NK-92 (cell line): ENCODE measurements around the gene PLAGL1.

Experiments used
- DNase-seq: peaks from one replicate; lab custom pipeline; 2025; ENCODE audit not compliant: unreplicated experiment; lab: John Stamatoyannopoulos, UW

PLAGL1 gene

DNA sequence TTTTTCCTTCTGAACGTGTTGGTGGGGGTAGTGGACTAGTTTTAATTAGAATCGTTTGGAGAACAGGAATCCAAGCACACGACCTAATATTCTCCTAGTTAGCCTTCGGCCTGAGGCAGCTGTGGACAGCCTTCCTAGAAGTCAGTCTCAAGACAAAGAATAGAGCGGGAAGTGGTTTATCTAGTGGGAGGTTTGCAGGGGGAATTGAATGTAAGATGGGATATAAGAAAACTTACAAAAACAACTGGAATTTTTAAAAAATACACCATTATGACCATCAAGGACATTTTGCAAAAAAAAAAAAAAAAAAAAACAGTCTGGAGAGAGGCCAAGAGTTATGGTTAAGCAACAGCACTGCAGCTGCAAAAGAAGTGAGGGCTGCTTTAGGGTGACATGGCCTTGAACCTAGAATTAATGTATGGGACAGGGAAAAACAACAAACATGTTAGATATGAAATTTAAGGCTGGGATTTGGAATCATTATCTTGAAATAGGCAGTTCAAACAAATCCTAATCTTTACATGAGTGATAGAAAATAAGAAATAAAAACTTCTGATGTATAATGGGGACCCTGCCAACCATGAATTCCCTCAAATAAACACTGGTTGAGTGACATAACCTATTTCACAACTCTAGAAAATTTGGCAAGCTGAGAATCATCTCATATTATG lies 40.2 kb downstream of the PLAGL1 start:
- DNase-seq = no peak

DNA sequence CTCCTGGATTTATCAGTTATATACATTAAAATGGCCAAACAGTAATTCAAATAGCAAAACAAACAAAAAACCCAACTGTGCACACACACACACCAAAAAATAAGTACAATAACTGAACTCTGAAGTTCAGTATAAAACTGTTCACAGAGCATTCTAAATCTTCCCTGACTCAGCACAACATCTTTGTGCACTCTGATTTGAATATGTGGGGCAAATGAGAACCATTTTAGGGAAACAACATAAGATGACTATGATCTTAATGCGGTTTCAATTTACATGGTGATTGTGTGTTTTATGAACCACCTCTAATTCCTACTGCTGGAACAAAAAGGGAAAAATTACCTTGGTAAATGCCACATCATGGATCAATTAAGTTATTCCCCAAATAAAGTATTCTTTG lies 41.7 kb downstream of the PLAGL1 start:
- DNase-seq = no peak

DNA sequence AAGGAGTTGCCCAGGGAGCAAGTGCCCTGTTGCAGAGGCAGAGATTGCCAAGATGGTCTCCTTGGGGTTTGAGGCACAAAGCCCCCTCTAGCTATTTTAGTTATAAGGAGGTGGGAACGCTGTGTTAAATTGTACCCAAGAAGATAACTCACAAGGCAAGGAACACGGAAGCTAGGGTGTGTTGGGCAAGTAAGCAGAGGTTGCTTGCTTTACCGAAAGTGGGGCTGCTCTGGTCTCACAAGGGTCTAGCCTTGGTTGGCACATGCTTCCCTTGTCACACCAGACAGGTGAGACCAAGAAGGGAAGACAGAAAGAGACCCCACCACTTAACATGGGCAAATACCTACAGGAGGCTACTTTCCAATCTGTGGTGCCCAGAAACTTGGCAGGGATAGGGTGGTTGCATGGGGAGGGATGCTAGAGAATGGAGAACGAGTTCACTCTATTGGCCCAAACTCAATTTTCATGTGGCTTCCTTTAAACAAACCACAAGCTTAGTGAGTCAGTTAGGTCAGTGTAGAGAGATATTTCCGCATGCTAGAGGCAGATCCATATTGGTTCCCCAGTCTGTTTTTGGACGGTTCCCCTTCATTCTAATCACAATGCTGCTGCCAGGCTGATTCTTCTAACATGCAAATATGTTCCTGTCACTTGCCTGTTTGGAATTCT lies 42.4 kb downstream of the PLAGL1 start:
- no peak for DNase-seq

DNA sequence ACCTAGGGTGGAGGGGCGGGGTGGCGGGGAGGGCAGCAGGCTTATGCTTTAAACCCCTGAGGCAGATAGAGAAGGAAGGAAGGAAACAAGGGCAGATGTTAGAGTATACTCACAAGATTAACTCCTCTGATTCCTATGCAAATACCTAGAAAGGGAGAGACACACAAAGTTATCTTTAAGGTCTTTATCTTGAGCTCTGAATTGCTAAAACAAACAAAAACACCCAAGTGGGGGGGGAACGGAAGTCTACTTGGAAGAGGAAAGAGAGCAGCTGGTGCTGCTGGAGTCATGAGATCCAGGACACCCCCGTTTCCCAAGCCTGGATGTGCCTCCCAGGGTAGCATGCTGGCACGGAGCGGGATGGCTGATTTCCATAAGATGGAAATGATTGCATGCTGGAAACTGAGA lies 43.4 kb downstream of the PLAGL1 start:
- no peak for DNase-seq

DNA sequence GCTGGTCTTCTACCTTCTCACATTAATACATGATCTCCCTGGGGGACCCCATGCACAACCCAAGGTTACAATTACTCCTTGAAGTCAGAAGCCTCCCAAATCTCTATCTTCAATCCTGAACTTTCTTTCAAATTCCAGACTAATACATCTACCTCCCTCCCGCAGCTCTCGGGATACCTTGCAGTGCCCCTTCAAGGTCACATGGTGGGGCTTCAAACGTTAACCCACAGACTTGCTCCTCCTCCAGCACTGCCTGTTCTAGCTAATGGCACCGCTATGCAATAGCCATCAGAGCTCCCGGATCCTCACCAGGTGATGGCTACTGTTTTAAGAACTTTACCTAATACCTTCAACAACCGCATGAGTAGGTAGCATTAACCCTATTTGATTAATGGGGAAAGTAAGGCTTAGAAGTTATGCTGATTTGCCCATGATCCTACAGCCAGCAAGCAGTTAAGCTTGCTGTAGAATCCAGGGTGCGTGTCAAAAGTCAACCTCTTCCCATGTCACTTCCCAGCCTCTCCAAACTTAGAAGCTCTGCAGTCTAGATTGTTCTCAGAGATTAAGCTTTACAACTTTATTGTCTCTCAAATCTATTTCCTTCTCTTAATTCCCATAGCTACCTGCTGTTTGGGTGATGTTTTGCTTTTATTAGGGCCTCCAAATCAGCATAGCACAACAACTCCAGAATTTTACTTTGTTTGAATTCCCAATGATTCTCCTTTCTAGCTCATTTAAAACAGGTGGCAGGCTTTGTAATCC lies 44.7 kb downstream of the PLAGL1 start:
- DNase-seq = no peak

DNA sequence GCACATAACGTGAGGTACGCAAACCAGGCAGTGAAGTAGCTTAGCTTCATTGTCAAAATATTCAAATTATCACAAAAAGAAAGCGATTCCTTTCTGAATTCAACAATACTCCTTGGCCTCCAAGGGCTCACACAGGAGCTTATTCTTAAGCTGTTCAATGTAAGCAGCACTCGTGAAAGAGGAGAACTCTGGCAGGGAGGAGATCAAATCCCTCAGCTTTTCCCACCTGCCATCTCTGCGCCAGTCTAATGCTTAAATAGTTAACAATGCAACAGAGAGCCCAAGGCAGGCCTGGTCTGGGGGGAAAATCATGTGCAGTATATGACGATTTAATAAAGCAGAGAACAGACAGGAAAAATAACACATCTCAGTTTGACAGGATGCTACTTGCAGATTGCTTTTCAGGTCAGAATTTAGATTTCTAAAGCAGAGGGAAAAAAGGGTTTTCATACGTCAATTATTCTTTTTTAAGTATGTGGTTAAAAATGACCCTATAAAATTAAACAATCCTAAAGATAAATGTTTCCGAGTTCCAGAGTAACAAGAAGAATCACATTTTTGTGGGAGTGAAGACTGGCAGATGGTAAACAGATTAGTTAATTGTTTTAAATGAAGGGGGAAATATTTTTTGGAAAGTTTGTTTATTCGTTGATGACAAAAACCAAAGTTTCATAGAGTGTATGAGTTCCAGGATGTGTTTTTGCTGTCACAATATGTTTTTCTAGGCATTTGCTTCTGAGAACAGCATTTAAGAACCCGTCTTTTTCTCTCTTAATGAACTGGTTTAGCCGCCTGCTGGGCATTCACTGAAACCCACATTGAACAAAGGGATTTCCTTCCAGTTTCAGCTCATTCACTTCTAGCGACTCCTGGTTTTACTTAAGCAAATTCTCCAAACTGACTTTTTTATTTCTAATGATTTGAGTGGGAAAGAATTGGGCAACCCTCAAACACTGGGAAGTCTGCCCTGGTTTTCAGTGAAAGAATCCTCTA lies 45.9 kb downstream of the PLAGL1 start:
- no peak for DNase-seq

DNA sequence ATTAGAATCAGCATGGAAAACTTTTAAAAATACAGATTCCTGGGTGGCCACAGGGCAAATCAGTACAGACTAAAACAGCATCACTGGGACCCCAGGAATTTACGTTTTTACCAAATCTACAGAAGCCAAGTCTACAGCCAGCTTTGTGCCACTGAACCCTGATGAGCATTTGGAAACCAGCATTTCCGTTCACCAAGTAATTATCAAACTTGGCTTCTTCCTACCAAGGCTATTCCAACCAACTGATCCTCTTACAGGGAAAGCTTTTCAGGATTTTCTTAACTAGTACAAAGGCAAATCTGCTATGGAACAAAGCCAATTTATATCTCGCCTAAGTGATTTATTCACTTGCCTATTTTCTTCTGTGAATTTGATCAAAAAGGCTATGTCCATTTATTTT lies 47.0 kb downstream of the PLAGL1 start:
- DNase-seq = no peak

DNA sequence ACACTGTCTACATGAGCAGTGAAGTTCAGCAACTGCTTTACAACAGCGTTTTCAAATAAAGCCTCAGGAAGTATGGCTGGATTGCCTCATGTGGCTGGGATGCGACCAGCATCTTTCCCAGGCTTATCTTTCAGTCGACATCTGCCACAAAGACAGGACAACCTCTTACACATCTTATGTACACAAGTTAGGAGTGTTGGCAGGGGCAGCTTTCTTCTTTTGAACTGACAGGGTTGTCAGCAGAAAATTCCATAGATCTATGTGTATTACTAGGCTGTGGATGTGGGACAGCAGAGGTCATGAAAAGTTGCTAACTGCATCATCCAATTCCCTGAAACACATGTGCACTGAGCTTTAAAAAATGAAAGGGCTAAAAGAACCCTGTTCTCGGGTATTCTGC lies 48.1 kb downstream of the PLAGL1 start:
- no peak for DNase-seq

DNA sequence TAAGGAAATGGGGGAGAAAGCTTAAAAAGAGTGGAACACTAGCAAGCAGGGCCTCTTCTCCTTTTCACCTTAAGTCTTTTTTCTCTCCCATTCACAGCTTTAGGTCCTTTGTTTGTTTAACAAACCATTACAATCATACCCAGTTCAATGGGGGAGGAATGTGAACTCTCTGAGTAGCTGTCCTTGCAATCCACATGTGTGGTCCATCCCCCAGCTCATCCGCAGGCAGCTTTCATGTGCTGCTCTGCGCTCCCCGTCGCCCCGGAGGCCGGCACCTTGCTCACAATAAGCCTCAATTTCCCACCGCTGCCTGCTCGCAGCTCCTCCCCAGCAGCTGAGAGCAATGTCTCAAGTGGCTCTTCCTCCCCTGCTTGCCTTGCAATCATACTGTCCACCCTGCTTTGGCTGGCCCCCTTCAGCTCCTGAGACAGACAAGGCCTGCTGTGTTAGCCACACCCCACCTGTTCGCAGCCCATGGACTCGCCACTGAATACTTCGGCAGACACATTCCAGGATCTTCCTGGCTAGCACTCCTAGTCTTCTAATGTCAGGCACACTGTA lies 49.1 kb downstream of the PLAGL1 start:
- no peak for DNase-seq

DNA sequence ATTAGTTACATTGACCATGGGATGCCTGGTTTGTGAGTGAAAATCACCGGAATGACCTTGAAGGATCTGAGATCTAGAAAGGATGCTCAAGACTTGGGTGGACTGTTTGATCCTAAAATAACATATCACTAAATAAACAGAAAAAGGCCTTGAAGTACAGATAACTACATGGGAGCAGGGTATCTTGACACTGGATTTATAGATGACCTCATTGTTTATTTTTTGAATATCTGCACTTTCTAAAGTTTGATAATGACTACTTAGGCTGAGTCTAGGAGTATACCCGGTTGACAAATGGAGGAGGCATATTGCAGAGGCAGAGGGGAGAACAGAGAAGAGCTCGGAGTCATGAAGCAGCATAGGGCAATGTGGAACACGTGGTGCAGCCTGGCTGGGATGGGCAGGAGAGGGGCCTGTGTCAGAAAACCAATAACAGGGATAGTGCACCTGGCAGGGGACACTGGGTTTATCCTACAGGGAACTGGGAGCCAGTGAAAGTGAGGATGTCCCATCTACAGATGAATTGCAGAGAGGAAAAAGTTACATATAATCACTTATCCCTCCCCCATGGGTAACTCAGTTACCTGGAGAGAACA lies 50.3 kb downstream of the PLAGL1 start:
- DNase-seq = no peak

DNA sequence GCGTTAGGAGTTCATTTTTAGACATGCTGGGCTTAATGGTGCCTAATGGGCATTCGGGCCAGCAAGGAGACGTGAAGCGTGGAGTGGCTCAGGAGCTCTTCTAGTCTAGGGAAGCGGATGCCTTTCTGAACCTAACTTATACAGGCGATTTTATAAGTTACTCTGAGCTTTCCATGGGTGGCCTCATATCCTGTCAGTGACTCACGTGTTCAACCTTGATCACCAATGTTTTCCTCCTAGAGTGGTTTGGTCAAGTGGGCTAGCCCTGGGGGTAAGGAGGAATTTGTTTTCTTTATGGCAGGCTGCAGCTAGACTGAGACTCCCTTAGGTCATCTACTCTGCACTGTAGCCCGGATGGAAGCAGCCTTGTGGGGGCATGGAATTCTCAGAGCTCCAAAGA lies 52.1 kb downstream of the PLAGL1 start:
- no peak for DNase-seq

DNA sequence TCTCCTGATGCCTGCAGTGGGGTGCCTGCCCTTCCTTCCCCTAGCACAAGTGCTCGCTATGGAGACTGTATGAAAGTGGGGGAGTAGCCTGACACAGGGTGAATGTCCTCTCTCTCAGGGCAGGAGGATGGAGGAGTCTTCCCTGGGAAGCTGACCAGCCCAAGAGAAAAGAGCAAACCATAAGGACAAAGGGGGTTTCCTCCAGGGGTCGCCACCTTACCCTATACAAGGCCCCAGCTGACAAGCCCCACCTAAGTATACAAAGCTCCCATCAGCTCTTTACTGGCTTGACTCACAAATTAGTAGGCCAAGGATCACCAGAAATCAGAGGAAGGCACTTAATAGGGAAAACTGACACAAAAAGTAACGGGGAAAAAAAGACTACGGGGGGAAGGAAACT lies 54.1 kb downstream of the PLAGL1 start:
- no peak for DNase-seq

DNA sequence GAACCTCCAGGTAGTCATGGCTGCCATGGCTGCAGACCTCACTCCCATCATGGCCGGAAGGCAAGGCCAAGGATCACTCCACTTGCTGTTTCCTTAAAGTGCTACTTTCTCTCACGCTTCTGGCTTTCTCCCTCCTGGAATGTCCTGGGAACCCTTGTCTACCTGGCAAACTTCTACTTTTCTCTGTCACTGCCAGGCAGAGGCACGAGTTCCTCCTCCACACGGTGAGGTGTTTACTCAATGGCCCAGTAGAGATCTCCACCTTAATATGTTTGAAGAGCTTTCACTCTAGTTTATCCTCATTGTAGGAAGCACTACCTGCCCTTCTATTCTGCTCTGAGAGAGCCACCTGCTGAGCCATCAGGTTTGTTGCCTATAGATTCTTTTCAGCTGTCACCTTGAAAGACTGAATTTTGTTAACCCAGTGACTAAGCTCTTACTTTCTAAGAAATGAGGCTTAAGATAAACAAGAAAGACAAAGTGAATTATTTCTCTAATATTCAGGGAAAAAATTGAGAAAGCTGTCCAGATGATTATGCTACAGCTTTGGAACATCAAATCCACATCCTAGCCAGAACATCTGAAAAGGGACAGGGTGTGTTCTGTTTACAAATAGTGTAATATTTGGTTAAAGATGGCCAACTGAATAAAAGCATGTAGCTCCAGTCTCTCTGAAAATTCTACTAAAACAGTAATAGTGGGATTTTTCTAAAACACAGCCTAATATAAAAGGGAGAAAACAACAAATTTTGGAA lies 54.9 kb downstream of the PLAGL1 start:
- DNase-seq = no peak

DNA sequence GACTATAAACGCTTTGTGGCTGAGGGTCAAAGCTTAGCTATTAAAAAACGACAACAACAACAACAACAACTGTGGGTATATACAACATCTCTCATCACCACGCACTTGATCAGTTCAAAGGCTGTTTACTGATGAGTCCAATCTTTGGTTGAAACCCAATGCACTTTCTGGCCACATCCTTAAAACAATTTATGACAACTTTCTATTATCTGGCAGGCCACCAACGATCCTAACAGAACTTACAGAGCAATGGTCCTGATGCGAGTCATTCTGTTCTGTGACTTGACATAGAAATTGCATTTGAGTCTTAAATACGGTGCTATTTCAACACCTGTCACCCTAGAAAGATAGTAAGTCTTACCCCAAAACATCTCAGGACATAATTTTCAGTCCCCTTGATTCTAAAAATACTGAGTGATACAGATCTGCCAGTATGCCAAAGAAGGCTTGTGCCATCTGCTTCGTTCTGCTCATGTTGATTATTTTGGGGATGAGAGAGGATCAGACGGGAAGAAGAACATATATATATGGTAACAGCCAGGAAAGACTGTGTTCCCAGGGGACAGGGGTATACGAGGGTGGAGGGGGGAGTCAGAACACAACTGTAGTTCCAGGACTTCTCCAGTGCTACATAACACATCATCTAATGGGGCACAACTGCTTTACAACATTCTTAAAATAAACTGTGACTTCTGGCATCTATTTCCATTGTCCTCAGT lies 55.8 kb downstream of the PLAGL1 start:
- no peak for DNase-seq

DNA sequence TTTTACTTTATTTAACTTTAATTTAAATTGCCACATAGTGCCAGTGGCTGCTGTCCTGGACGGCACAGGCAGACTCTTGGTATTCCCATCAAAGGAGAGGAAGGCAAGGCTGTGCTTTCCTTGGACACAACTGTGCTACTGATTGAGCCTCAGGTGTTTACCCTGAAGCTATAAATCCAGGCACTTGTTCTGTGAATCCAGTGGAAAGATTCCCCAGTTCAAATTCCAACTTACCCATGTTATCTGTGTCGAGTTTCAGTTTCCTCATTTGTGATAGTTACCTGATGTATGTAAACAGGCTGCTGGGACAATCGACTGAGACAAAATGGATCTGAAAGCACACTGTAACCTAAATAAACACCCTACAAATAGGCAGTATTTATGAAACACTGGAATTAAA lies 57.2 kb downstream of the PLAGL1 start:
- no peak for DNase-seq

DNA sequence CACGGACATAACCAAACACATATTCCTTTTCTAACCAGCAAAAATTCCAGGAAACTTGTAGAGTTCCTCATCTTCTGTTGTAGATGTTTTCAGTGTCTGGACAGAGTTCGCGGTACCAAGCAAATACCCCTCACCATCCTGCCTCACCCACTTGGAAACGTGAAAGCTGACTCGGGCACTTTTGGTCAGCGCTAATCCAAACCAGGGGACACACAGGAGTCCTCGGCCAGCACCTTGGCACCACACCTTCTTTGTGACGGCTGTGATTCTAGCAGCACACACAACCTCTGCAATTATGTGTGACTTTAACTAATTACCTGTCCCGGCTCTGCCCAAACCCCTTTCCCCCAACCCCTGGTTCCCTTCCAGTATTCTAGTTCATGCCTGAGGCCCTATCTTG lies 58.1 kb downstream of the PLAGL1 start:
- no peak for DNase-seq

DNA sequence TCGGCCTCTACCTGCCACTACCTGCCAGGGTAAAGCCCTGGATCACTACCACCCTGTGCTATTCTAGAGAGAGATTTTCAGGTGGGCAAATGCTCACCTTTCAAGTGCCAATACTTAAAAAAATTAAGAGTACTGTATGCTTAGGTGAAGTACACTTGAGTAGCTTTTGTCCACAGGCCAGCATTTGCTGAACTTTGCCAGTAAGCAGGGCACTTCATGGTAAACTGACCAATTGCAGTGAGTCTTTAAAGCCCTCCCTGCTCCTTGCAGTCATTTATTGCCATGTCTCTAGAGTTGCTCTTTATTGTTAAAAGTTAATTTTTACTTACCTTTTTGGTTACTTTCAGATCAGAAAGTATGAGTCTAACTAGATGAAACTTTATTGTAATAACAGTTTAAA lies 58.5 kb downstream of the PLAGL1 start:
- DNase-seq = no peak

DNA sequence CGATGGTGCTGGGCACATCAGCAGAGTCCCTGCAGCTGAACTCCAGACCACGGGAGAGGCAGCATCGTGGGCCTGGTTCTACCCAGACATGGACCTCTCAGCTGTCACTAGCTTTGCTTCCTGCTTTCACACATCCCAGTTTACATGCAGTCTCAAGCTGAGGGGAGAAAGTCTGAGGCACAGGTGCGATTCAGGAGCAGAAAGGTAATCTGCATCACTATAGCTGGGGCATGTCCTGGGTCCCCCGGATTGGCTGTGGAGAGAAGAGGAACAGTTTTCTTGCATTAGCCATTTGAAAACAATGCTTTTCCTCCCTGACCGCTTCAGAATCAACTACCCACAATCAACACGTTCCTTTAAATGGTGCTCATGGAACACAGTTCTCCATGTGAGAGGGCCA lies 59.9 kb downstream of the PLAGL1 start:
- DNase-seq = no peak
